HG02981 (cell line): ENCODE data around the gene NPHP4.
"Not testable (repeated sequence)": the region's sequence is repeated elsewhere in the genome, so short reads cannot be mapped to it uniquely, and the experiment has no call there.

Experiments
- ATAC-seq: cut with Tn5 transposase; IDR thresholded peaks from one replicate; pipeline ENCODE4 v1.9.1; 2021; ENCODE audit warnings: mild to moderate bottlenecking, moderate library complexity; ENCODE audit not compliant: unreplicated experiment

NPHP4 gene

DNA sequence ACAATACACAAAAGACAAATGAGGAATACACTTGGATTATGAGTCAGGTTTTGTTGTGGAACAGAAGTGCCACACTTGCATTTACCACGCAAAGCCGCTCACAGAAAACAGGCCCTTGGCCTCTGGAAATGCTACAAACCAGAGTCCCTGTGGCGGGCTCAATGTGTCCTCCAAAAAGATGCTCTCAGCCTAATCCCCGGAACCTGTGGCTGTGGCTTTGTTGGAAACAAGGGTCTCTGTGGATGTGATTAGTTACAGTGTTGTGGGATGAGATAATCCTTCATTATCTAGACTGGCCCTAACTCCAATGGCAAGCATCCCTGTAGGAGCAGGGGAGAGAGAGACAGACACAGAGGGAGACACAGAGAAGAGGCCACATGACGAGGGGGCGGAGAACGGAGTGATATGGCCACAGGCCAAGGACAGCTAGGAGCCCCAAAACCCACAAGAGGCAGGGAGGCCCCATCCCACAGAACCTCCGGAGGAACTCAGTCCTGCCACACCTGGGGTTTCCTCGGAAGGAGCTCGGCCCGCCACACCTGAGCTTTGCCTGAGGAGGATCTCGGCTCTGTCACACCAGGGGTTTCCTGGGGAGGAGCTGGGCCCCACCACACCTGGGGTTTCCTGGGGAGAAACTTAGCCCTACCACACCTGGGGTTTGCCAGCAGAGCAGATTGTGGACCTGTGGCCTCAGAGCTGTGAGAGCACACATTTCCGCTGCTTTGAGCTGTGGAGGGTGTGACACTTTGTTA lies 55.4 kb downstream of the NPHP4 start:
- no peak for ATAC-seq

DNA sequence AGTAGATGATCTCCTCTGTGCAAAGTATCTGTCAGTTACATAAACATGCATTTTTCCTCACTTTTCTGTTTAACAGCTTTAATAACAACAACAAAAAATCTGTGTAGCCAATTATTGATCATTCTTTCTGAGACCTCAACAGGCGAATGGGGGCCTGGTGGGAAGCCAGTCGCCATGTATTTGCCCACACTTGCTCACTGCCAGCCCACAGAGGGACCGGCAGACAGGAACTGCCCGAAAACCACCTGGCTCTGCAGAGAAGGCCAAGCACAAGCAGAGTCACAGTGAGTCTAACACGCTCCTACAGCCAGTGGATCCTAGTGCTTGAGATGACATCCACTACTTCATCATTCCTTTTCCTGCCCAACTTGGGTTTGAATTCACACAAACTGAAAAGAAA lies 56.1 kb downstream of the NPHP4 start:
- ATAC-seq: no peak

DNA sequence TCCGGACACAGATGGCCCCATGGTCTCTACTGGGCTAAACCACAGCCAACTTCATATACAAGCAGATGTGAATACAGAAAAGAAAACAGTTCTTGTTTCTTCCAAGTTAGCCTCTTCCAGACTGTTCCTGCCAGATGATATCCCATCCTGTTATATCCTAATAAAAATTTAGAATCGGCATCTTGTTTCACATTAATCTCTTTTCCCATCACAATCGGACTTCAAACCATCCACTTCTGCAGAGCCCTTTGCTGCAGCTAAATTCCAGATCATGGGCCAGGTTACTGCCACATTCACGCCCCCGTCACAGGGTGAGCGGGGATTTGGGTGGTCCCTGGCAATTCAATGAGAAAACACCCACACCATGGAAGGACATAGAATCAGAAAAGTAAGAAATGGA lies 57.2 kb downstream of the NPHP4 start:
- no peak for ATAC-seq

DNA sequence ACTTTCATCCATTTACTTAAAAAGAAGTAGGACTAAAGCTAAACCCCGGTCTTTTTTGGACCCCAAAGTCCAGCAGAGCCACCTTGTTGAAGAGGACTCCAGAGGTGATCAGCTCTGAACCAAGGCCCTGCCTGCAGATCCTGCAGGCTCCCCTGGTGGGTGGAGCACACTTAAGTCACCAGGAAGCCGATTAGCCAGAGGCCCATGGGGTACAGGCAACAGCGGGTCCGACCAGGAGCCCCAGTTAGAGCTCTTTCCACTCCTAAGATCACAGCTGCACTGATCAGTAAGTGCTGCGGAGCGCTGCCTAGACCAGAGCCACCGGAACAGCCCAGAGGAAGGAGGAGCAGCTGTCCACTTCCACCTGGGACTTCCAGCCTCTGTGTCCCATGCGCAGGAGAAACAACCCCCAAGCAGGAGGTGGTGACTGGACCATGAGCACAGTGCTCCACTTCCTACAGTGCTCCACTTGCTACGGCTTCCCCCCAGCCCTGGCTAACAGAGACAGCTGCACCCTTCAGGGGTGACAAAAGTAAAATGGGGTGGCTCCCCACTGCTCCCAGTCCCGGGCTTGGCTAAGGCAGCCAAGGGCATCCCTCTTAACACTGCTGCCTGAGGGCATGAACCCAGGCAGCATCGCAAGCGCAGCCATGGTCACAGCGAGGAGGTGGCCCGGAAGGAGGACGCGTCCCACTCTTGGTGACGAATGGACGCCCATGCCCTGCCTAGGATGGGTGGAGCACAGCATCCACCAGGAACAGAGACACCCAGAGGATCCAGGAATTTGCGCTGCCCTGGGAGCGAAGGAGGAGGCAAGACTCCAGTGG lies 58.0 kb downstream of the NPHP4 start:
- ATAC-seq: no peak

DNA sequence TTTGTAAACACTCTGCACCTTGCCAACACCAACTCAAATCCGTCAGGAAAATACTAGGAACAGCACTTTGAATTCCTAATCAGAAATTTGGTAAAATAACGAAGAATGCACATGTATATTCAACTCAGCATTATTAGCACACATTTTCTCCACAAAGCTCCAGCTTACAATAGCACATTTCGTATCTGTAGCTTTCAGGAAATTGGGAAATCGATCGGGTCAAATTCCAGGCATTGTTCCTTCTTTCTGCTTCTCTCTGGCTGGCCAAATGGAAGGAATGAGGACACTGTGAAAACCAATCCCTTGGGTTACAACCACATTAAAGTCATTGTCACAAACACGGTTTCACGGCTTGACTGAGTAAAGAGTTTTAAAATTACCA lies 58.6 kb downstream of the NPHP4 start:
- ATAC-seq: no peak

DNA sequence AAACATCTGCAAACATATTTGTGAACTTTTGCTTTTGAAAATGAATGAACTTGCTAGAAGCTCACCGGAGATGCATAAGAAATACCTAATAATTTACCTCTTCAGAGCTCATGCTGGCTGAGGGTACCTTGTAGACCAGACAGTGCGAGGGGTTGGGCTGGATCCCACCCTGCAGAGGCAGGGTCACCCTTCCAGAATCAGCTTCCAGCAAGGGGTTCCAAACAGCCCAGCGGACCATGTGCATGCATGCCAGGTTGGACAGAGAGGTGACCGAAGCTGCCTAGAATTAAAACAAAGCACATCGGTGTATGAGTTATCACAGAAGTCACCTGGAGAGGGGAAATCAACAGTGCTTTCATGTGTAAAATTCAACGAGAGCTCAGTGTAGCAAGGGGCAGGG lies 59.2 kb downstream of the NPHP4 start:
- no peak for ATAC-seq

DNA sequence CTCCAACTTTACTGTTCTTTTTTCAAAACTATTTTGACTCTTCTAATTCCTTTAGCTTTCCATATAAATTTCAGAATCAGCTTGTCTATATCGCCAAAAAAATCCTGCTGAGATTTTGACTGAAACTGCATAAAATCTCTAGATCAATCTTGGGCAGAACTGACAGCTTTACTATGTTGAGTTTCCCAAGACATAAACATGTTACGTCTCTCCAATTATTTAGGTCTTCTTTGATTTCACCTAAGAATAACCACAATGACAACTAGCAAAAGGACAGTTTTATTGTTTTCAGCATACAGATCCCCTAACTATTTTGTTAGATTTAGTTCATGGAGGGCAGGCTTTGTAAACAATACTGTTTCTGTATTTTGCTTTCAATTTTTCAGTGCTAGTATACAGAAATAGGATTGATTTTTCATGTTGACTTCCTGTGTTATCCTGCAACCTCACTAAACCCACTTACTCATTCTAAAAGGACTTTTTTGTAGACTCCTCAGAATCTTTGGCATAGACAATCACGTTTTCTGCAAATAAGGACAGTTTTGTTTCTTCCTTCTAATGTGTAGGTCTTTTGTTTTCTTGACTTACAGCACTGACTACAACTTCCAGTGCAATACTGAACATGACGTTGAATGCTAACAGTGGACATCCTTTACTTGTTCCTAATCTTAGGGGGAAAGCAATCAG lies 63.4 kb downstream of the NPHP4 start:
- no peak for ATAC-seq

DNA sequence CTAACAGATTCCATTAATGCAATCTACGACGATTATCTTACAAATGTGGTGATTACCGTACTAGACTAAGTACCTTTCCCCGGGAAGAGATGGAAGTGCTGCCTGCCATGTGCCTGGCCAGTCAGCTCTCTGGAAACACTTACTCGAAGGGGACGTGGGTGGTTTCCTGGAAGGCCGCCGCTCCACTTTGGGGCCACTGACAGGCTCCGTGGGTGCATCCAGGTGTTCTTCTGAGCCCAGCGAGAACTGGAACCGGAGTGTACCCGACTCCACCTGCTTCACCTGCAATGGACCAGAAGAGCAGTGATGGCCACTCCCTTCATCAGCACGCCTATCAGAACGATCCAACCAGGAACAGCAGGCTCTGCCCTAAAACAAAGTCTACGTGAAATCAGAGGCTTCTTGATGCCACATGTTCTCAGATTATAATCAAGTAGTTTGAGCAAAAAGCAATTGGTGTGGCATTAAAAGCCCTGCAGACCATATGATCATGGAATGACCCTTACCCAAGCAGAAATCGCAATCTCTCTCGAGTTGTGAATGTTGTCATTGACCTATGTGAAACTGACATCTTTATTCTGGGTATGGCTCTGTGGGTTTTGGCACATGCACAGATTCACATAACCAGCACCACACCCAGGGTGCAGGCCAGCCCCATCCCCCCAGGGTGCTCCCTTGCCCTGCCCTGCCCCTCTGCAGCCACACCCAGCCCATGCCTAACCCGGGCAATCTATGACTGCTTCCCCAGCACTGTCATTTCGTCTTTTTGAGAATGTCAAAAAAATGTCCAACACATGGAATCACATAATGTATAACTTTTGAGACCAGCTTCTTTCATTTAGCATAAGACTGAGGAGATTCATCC lies 64.5 kb downstream of the NPHP4 start:
- no peak for ATAC-seq

DNA sequence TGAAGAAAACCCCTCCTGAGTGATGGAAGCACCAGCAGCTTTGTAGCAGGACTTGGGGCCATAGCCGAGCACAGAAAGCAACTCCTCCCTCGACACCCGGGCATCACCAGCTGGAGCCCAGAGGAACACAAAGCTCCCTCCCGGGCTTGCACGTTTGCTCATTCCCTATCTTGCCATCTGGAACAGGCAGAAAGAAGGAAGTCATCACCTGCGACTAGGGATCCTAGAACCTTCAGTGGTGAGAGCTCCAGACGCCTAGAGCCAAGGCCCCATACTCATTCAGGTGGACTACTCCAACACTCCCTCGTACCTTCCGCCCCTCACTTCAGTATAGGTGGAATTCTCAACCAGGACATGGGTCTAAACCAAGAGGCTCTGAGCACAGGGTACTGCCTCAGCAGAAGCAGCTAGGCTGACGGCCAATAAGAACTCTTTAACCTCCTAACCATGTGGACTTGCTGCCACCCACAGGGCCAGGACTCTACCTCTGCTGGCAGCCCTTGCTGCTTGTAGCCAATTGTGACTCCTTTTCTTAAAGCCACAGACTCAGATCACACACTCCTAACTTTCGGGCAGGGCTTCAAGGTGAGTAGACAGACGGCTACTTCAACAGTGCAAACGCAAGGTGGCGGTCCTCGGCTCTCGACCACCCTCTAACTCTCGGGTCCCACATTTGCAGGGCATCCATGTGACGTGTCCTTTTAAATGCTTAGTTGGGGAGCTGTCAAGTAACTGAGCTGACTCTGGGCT lies 65.4 kb downstream of the NPHP4 start:
- ATAC-seq: no peak

DNA sequence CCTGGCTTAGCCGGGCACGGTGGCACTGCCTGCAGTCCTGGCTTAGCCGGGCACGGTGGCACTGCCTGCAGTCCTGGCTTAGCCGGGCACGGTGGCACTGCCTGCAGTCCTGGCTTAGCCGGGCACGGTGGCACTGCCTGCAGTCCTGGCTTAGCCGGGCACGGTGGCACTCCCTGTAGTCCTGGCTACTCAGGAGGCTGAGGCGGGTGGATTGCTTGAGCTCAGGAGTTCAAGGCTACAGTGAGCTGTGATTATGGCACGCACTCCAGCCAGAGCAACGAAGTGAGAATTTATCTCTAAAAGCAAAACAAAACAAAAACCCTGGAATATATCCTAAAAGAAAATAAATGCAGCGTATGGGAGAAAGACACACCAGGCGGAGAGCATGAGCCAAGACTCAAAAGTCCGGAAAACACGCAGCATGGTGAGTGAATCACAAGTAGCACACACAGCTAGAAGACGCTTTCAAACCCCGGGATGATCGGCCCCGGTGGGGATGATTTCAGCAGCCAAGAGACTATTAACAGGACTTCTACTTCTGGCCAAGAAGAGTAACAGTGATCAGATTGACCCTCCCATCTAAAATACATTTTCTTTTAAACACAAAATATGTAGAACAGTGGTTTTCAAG lies 69.4 kb downstream of the NPHP4 start:
- ATAC-seq: not testable (repeated sequence)

DNA sequence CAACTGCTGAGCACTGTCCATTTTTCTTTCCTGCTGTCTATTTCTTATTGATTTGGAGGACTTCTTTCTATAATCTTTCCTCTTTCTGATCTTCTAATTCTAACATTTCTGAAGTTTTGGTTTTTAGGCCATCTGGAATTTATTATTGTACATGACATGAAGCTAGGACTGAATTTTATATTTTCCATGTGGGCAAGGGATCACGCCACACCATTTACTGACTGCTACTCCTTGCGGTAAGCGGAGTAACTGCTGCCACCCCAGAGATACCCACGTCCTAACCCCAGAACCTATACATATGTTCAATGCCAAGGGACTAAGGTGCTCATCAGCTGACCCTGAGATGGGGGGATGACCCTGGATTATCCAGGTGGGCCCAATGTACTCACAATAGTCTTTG lies 70.6 kb downstream of the NPHP4 start:
- ATAC-seq: no peak

DNA sequence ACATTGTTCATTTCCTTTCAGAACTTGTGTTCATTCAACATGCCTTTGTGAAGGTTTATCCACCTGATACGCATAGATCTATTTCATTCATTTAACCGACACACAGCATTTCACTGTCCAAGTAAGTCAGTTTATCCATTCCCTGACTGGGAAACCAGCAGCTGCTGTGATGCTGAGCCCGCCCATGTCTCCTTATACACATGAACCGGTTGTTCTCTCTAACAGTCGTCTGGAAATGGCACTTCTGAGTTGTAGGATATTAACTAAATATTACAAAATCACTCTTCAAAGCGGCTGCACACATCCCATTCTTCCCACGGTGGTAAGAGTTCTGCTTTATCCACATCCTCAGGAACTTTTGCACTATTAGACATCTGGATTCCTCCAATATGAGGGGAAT lies 71.1 kb downstream of the NPHP4 start:
- no peak for ATAC-seq

DNA sequence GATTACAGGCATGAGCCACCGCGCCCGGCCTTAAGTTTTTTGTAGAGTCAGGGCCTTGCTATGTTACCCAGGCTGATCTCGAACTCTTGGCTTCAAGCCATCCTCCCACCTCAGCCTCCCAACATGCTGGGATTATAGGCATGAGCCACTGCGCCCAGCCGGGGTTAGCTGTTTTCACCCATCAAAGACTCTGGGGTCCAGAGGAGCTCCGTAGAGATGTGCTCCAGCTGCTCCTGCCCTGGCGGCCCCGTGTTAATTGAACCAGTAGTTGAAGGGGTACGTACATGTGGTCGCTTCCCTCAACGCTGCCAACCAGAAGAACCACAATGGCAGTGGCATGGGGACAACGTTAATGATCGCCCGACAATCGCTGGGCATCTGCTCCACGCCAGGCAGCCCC lies 72.0 kb downstream of the NPHP4 start:
- no peak for ATAC-seq

DNA sequence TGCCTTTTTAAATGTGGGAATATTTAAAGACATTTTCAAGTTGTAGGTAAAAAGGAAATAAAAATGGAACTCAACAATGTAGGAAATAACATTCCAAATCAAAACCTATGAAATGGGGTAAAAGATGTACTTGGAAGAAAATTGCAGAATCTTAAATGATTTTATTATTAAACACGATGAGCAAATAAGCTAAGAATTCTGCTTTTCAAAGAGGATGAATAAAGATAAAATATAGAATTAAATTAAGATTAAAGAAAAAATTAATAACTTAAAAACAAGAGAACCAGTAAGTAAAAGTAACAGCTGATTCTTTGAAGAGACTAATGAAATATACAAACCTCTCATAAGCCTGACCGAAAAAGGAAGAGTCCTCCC lies 74.0 kb downstream of the NPHP4 start:
- ATAC-seq: no peak

DNA sequence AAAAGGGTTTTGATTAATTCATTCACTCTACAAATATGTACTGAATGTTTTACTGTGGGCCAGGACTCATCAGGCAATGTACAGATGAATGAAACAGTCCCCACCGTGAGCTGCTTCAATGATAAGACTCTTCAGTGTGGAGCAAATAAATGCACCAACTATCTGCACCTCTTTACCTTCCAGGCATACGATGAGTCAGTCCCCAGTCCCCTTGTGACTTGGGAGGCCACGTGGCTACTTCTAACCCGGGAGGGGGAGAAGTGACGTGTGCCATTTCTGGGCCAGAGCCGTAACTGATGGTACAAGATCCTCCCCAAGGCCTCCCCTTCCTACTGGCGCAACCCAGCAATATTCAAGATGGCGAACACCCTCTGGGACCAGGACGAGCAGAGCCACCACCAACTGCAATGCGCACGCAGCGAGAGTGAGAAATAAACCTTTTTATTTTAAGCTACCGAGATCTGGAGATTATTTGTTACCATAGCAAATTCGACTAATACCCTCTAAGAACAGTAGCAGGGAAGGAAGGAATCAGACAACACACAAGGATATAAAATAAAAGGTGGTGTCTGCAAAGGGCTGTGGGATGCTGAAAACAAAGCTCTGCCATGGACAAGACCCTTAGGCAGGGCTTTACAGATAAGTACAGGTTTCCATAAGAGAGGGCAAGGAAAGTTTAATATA lies 74.5 kb downstream of the NPHP4 start:
- no peak for ATAC-seq

DNA sequence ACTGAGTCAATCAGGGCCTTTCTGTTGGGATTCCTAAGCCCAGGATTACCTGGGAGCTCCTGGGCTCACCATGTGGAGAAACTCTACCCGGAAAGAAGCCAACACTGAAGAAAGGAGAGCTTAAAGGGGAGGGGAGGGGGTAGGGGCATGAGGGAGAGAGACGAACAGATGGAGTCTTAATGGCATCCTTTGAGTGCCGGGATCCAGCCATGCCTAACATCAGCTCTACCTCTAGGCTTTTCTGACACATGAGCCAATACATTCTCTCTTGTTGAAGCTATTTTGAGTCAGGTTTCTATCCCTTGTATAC lies 75.0 kb downstream of the NPHP4 start:
- ATAC-seq: no peak

DNA sequence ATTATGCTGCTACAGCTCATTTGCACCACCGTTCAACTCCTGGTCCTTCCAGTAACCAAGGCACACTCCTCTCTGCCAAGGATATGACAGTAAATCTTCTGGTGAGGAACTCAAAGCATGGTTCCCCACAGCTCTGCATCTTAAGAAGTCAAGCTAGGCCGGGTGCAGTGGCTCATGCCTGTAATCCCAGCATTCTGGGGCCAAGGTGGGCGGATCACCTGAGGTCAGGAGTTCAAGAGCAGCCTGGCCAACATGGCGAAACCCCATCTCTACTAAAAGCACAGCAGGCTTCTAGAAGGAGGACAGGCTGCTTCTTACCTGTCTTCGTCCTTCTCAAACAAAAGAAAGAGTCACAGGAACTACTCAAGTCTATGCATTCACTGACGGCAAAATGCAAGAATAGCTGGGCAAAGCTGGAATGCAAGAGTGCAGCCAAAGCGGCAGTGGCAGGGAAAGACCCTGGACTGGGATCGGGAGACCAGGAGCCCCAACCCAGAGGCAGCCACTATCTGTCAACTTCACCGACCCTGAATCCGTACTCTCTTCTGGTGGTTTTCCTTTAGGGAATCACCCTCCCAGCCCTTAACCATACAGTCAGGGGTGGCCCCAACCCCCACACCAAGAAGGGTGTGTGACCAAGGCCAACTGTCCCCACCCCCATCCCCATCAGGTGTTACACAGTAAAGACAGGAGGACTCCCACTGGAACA lies 75.5 kb downstream of the NPHP4 start:
- no peak for ATAC-seq

DNA sequence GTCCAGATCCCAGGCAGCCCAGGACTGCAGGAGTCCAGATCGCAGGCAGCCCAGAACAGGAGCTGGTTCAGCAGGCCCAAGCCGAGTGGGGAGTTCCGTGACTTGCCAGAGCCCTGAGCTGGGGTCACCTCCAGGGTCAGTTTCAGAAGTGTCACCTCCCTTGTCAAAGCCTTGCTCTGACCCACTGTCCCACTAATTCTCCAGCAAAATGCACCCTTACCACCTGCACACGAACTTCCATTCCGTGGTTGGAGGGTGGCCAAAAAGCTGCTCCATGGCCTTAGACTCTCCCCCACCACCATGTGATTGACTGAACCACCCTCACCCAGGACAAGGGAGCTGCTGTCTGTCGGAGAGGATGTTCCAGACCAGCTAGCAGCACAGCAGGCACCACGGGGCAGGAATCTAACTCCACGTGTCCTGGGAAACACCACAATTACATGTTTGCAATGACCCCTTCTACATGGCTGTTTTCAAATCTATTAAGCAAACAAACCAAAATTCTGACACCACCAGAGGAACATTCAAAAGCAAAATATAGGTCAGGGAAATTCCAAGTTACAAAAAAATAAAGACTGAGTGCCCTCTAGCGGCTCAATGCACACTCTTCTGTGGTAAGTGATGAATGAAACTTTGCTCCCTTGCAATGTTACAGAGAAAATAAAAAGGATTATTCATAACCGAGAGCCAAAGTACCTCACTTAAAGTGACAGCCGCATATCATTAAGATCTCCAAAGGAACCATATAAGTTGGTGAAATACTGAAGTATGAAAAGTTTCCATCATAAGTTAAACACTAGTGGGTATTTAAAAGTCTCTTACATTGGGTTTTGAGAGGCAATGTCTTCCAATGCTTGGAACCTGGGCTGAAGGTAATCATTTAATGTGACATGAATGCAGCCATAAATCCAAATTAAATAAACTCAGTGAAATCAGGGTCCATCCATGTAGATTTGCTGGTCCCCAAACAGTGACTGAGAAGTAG lies 76.3 kb downstream of the NPHP4 start:
- no peak for ATAC-seq
